GM10847 (cell line): ENCODE measurements around the gene POLR2L.

Experiments
- POLR2A ChIP-seq: IDR thresholded peaks from 2 replicates; pipeline ENCODE4 v1.6.1; 2011; ENCODE audit not compliant: insufficient read length; ENCODE audit errors: extremely low read depth

The POLR2L gene

DNA sequence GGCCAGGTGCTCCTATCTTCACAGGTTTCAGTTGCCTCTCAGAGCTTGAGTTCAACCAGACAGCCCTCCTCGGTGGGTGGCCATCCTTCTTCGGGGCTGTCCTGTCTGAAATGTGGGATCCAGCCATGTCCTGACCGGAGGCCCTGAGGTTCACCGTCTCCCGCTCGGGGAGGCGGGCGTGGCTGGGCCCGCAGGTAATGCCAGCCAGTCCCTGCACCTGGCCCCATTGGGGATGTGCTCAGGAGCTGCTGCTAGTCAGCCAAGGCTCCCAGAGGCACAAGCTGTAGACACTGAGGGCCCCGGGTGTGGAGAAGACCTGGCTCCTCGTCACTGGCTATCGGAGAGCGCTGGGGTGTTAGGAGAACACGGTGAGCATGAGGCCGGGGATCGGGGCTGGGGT lies 32.9 kb upstream of the POLR2L start:
- no peak for TF ChIP-seq POLR2A

DNA sequence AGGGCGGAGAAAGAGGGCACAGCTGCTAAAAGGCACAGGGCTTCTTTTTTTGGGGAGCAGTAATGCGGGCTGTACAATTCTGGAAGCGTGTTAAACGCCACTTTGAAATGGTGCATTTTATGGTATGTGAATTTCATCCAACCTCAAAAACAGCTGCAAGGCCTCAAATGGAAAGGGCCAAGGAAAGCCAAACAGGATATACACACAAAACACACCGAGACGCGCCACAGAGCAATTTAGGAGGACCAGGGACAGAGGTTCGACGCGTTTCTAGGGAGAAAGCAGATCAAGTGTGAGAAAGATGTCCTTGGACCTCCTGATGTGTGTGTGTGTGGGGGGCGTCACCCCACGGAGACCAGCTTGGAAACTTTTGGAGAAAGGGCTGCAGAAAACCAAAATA lies 31.4 kb upstream of the POLR2L start:
- no peak for TF ChIP-seq POLR2A

DNA sequence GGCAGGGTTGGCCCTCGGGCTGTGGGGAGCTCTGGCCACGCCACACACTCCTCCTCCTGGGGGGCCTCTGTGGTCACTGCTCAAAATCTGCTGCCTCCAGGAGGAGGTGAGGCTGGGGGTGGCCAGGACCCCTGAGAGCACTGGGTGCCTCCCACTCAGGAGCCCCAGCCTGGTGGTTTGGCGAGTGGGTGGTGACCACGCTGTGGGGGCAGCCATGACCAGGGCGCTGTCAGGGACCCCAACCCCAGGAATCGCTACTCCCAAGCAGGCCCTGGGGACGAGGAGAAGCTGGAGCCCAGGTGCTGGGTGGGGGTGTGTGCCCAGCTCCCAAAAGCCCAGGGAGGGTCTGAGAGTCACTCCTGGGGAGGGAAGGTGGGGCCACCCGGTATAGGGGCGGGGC lies 30.5 kb upstream of the POLR2L start:
- TF ChIP-seq POLR2A: no peak

DNA sequence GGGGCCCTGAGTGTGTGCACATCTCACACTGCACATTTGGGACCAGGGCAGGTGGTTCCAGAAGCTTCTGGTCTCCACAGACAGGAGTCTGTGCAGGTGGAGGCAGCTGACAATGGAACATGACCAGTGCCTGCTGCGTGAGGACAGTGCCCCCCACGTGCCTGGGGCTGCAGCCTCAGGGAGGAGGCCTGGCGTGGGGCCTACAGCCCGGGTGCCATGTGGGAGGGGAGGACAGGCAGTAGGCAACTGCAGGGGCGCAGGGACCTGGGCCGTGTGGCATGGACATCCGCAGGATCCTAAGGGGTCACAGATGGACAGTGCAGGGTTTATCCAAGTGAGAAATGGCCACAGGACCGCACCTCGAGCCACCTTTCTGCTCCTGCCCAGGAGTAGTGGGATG lies 29.1 kb upstream of the POLR2L start:
- TF ChIP-seq POLR2A: no peak

DNA sequence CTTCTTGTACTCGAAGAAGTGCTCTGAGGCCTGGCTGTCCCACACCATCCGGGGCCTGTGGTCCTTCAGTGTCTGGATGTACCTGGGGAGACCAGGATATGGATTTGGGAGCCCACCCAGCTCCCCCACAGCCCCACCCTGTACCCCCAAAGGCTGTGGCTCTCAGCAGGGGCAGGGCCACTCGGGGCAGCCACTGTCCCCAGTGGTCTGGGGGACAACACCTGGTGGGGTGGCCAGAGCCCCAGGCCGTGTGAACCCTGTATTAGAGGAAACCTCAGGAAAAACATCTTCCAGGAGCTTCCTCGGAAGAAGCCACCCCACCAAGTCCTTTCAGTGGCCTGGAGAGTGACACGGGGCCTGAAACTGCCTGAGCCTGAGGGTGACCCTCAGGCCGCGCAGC lies 28.1 kb upstream of the POLR2L start:
- no peak for TF ChIP-seq POLR2A

DNA sequence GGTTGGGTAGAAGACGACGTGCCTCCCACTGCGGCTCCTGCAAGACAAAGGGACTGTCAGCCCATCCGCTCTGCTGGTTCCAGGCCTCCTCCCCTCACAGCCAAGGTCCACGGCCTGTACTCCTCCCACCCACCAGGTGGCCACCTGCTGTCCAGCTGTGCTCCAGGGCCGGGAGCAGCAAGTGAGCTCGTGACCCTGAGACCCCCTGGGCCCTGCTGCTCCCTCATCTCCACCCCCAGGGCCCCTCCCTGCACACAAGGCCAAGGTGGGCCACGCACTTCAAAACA lies 27.7 kb upstream of the POLR2L start:
- TF ChIP-seq POLR2A: no peak

DNA sequence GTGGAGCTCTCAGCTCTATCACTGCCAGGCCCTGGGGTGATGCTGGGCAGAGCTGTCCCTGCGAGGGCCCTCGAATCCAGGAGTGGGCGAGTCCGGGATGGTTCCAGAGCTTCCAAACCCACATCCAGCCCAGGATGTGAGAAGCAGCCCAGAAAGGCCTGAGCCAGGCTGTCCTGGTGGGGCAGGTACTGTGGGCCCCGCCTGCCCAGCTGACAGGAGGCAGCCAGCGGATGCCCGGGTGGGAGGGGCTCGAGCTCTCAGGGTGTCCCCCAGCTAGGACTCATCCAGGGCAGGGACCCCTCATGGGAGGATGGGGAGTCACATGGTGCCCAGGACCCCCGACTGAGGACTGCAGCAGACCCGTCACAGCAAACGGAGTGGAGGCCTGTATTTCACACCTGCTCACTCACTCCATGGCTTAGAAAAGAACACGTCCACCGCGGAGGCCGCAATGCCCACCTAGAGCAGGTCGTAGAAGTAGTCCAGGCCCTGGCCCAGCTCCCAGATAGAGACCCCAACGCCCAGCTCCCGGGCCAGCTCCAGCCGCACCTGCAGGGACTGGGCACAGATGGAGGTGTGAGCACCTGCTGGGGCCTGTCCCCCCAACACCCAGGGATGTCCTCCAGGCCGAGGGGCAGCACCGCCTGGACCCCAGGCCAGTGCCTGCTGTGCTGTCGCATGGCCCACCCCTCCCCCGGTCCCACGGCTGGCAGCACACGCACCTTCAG lies 27.2 kb upstream of the POLR2L start:
- TF ChIP-seq POLR2A: no peak

DNA sequence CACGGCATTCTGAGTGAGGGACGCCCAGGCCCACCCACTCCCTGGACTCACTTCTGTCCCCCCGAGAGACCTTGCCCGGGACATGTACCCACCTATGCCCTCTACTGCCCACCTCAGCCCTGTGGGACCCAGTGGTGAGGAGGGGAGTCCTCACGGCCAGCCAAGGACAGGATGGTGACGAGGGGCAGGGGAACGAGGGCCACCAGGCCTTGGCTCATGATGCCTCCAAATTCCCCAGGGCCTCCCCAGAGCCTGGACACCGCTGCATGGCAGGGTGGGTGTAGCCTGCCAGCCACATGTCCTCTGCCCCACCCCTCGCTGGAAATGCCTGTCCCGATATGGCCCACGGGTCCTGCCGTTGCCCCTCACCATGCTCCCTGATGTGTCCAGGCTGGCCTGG lies 26.5 kb upstream of the POLR2L start:
- TF ChIP-seq POLR2A: no peak

DNA sequence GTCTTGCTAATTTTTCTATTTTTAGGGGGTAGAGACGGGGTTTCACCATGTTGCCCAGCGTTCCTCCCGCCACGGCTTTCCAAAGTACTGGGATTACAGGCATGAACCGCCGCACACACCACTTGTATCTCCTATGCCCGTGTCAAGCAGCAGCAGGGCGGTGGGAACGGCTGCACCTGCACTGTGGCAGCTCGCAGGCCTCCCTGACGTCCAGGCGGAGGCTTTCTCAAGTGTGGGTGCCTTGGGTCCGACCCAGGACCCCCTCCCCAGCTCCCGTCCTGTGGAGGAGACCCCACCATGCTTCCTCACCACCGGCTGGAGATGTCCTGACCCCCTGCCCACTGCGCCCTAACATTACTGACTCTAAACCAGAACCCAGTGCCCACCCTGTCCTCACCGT lies 26.1 kb upstream of the POLR2L start:
- TF ChIP-seq POLR2A: no peak

DNA sequence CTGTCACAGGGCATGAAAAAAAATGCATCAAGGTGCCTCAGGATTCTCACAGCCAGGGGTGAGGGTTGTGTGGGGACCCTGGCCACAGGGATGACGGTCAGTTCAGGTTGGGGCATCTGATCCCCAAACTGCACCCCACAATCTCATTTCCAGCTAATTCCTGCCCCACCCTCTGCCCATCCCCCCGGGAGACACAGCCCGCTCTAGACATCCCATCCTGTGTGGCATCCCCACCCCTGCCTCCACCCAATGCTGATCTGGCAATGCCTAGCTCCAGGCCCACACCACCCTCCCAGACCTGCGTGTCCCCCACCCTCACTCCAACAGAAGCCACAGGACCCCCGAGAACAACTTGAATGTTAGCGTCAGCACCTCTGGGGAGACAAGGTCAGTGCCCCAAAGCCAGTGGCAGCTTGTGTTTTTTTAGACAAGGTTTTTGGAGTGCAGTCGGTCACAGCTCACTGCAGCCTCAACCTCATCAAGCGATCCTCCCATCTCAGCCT lies 25.6 kb upstream of the POLR2L start:
- TF ChIP-seq POLR2A: no peak

DNA sequence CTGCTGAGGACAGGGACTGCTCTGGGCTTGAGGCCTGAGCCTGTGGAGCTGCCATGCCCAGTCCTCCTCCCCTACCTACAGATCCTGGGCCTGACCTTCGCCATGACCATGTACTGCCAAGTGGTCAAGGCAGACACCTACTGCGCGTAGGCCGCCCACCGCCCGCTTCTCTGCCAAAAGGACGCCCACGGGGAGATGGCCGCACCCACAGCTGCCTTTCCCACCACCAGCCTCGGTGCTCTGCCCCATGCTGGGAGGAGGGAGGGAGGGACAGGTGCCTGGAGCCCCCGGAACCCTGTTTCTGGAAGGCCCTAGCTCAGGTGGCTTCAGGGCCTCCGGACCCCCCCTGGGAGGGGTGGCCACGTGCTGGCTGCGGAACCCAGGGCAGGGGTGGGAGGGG lies 24.2 kb upstream of the POLR2L start:
- no peak for TF ChIP-seq POLR2A

DNA sequence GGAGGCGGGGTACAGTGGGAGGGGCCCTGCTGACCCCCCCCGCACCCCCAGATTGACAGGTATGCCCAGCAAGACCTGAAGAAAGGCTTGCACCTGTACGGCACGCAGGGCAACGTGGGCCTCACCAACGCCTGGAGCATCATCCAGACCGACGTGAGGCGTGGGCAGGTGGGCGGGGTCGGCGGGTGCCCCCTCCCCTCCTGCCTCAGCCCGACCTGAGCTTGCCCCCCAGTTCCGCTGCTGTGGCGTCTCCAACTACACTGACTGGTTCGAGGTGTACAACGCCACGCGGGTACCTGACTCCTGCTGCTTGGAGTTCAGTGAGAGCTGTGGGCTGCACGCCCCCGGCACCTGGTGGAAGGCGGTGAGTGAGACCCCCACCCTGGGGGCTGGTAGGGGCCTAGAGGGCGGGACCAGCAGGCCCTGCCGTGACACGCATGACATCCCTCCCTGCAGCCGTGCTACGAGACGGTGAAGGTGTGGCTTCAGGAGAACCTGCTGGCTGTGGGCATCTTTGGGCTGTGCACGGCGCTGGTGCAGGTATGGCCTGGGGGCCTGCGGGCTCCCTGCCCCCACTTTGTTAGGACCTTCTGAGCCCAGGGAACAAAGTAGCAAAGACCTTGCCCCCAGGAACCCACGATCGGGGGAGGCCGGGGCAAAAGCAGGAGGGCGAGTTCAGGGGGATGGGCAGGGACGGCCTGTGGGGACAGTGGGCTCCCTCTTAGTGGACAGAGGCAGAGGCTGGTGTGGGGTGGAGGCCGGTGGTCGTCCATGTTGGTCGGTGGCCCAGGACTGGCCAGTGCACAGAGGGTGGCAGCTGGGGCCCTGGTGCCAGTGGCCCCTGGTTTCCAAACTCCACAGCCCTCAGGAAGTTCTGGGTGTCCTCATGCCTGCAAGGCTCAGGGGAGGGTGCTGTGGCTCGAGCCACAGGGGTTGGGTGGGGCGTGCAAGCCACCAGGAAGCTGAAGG lies 23.4 kb upstream of the POLR2L start:
- no peak for TF ChIP-seq POLR2A

DNA sequence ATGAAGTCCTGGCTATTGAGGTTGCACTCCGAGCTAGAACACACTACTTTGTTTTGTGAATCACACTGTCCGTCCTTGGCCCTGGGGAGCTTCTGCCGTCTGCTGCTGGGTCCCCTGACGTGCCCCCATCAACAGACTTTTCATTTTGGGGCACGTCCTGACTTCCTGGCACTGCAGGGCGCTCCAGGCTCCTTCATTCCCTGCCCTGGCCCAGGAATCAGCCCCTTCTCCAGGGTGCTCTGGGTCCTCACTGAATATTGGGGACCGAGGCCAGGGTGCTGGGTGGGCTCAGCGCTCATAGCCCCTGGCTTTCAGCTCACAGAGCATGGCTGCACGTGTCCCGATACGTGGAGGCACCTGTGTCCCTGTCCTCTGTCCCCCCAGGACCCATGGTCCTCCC lies 22.6 kb upstream of the POLR2L start:
- TF ChIP-seq POLR2A: no peak

DNA sequence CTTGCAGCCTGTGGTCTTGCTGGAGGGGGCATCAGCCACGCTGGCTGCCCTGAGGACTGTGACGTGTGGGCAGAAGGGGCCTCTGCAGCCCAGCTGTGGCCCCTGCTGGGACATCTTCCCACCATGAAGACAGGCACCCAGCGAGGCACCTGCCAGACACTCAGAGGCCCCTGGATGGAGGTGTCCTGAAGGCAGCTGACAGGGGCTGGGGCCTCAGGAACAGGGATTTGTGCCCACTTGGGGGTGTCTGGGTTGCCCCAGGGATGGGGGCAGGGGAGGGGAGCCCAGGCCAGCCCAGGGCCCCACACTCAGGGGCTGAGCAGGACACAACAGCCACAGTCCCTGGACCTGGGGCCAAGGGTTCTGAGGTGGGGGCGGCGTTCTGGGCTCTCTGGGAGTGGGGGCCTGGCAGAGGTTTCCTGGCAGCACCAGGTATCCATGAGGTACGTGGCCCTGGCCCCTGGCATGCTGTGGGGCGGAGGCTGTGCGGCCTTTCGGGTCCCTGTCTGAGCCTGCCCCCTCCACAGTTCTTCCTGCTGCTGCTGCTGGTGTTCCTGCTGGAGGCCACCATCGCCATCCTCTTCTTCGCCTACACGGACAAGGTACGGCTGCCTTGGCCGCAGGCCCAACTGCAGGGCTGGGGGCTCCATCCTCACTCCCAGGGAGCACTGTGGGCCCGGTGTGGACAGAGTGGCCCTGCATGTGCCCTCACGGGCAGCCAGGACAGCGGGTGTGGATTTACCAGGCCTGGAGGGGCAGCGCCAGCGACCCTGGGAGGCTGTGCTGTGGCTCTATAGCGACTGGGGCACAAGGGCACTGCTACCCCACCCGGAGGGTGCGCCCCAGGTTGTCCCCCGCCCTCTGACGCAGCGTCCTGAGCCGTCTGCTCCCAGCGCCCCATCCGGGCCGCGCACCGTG lies 21.8 kb upstream of the POLR2L start:
- TF ChIP-seq POLR2A: no peak
